Activated CD8-positive, alpha-beta T cell treated with anti-CD3 and anti-CD28 coated beads for 36 hours (primary cell): Measurements from ENCODE around the gene ZPBP2. TPM values are rescaled to one million over a fixed set of nuclear protein-coding genes. Genes with fewer than 3 reads are reported as not detected.

Experiments
- ATAC-seq: fragments of 200-7000 bp; cut with Tn5 transposase; one replicate; pipeline ENCODE4 v1.10.0; 2021; ENCODE audit warnings: mild to moderate bottlenecking, moderate library complexity
- CTCF ChIA-PET: fragments of 350-600 bp; sonication (Branson Sonifier 250); formaldehyde crosslinking; loops from one replicate; lab custom pipeline; 2021; ENCODE audit warnings: antibody characterized with exemption; lab: Charles Lee
- POLR2A ChIA-PET: fragments of 350-600 bp; sonication (Branson Sonifier 250); formaldehyde crosslinking; loops from one replicate; lab custom pipeline; 2021; ENCODE audit warnings: antibody characterized with exemption; lab: Charles Lee
- DNase-seq: peaks from one replicate; pipeline ENCODE4 v3.0.0-alpha.2; 2020
- H3K27ac Mint-ChIP-seq: one replicate; pipeline ENCODE4 v1.8.0; 2021; ENCODE audit warnings: mild to moderate bottlenecking, mixed read lengths
- H3K27me3 Mint-ChIP-seq: one replicate; pipeline ENCODE4 v1.8.0; 2021; ENCODE audit warnings: mixed read lengths
- H3K36me3 Mint-ChIP-seq: one replicate; pipeline ENCODE4 v1.8.0; 2021; ENCODE audit warnings: low read depth, mixed read lengths
- H3K4me1 Mint-ChIP-seq: one replicate; pipeline ENCODE4 v1.8.0; 2021; ENCODE audit warnings: low read depth, mixed read lengths
- H3K4me3 Mint-ChIP-seq: one replicate; pipeline ENCODE4 v1.8.0; 2021; ENCODE audit warnings: mild to moderate bottlenecking, moderate library complexity, mixed read lengths
- H3K9me3 Mint-ChIP-seq: one replicate; pipeline ENCODE4 v1.8.0; 2021; ENCODE audit warnings: mixed read lengths
- CTCF ChIP-seq: fragments of 200-600 bp; IDR thresholded peaks from one replicate; pipeline ENCODE4 v1.8.0; 2022; ENCODE audit warnings: antibody characterized with exemption, mild to moderate bottlenecking
- intact Hi-C: fragments of 100-400 bp; cut with micrococcal nuclease; formaldehyde crosslinking; loops from one replicate; pipeline ENCODE4 v1.10.0; 2022
- total RNA-seq, 2 experiments: library from RNA; stranded (reverse); gene quantifications; one replicate each; pipeline ENCODE4 v1.2.3, GENCODE V29; 2021

The ZPBP2 gene
- total RNA-seq, 2 experiments from 2014 or later: not detected

- ATAC-seq: peak; percentile 25
- DNase-seq: peak; percentile 26
- intact Hi-C loops: loop anchor here (5.0 to 10.0 kb wide), 4 partner anchors 61 to 226 kb away; partner anchors contain the start of genes PSMD3 and STARD3
- no peak for TF ChIP-seq CTCF
- Mint-ChIP-seq H3K27me3 (no peaks in the 10 kb centered on the region), H3K36me3 (peaks cover 26% of the 10 kb centered on the region), H3K4me1 (peaks cover 47% of the 10 kb centered on the region), H3K27ac (peak overlapping the region; percentile 89), H3K9me3 (peaks cover 3% of the 10 kb centered on the region), H3K4me3 (peak overlapping the region; percentile 85)
- ChIA-PET CTCF (interaction anchor here (0.7 to 2.0 kb wide), 13 partner anchors 9 to 238 kb away, joined by 3 to 10 read pairs (median 4); partner anchors contain the start of genes LRRC3C, ORMDL3 and PSMD3), POLR2A (interaction anchor here (0.8 to 5.7 kb wide), 15 partner anchors 9 to 108 kb away, joined by 3 to 25 read pairs (median 4); no protein-coding TSS in a partner anchor)
These were observed 6.8 kb upstream of the ZPBP2 start for GRCh38 chr17:39861235-39861634.

- Mint-ChIP-seq H3K4me1 (peaks cover 50% of the 10 kb centered on the region), H3K27ac (peak overlapping the region; percentile 90), H3K4me3 (peak overlapping the region; percentile 85), H3K27me3 (no peaks in the 10 kb centered on the region), H3K9me3 (peaks cover 3% of the 10 kb centered on the region), H3K36me3 (peaks cover 20% of the 10 kb centered on the region)
- no peak for DNase-seq
- ATAC-seq: no peak
- intact Hi-C loops: loop anchor here (5.0 to 10.0 kb wide), 4 partner anchors 59 to 229 kb away; partner anchors contain the start of genes PSMD3 and STARD3
- TF ChIP-seq CTCF: no peak
- ChIA-PET CTCF (interaction anchor here (1.0 to 3.8 kb wide), 6 partner anchors 17 to 134 kb away, joined by 3 to 15 read pairs (median 6); partner anchors contain the start of gene MIEN1), POLR2A (interaction anchor here (1.1 to 5.7 kb wide), 9 partner anchors 11 to 133 kb away, joined by 3 to 25 read pairs (median 6); partner anchors contain the start of gene MIEN1)
These were observed 4.6 kb upstream of the ZPBP2 start for GRCh38 chr17:39863244-39863917.

GRCh38 chr17:39863918-39864746 is 3.9 kb upstream of the ZPBP2 start, which contains the start of gene IKZF3:
Gene IKZF3 (minus strand): TSS chr17:39864312. CDS start chr17:39864126, 186 bp downstream.
- ChIA-PET CTCF (interaction anchor here (0.8 to 3.8 kb wide), 8 partner anchors 17 to 243 kb away, joined by 3 to 15 read pairs (median 4); partner anchors contain the start of gene MIEN1), POLR2A (interaction anchor here (0.5 to 5.7 kb wide), 13 partner anchors 44 to 134 kb away, joined by 3 to 25 read pairs (median 4); partner anchors contain the start of genes MIEN1 and PSMD3)
- DNase-seq (peak; percentile 90), ATAC-seq (peak; percentile 60)
- TF ChIP-seq CTCF: no peak
- peaks cover 3% of the 10 kb centered on the region for H3K9me3 Mint-ChIP-seq
- peaks cover 19% of the 10 kb centered on the region for H3K36me3 Mint-ChIP-seq
- intact Hi-C loops: loop anchor here (1.0 to 10.0 kb wide), 6 partner anchors 45 to 229 kb away; partner anchors contain the start of genes PSMD3 and STARD3
- no peaks in the 10 kb centered on the region for H3K27me3 Mint-ChIP-seq
- H3K4me3 Mint-ChIP-seq: peak within 1 kb of the TSS; percentile 85
- peak within 1 kb of the TSS; percentile 90 for H3K27ac Mint-ChIP-seq
- peaks cover 48% of the 10 kb centered on the region for H3K4me1 Mint-ChIP-seq

- Mint-ChIP-seq H3K4me3 (peak overlapping the region; percentile 42), H3K27ac (peak overlapping the region; percentile 90), H3K4me1 (peaks cover 37% of the 10 kb centered on the region), H3K27me3 (no peaks in the 10 kb centered on the region), H3K36me3 (peaks cover 7% of the 10 kb centered on the region), H3K9me3 (no peaks in the 10 kb centered on the region)
- intact Hi-C loops: loop anchor here (10.0 kb wide), 2 partner anchors 119 to 231 kb away; partner anchors contain the start of genes PSMD3 and STARD3
- TF ChIP-seq CTCF: no peak
- no peak for ATAC-seq
- no peak for DNase-seq
- CTCF ChIA-PET: interaction anchor here (3.8 kb wide), 1 partner anchor 45 kb away, joined by 12 read pairs; no protein-coding TSS in a partner anchor
- POLR2A ChIA-PET: interaction anchor here (1.4 to 2.8 kb wide), 2 partner anchors 46 to 72 kb away, joined by 4 to 9 read pairs; no protein-coding TSS in a partner anchor
These were observed 1.8 kb upstream of the ZPBP2 start for GRCh38 chr17:39866013-39866730.
